Activated CD4-positive, alpha-beta T cell treated with anti-CD3 and anti-CD28 coated beads, Interleukin-2, amount 50 U/mL, for 4 hours (primary cell): Measurements from ENCODE around the gene FRMD6.

Source experiments
- DNase-seq, 2 experiments: peaks; one replicate each; pipeline ENCODE4 v3.0.0-alpha.2; 2020

Gene FRMD6

DNA sequence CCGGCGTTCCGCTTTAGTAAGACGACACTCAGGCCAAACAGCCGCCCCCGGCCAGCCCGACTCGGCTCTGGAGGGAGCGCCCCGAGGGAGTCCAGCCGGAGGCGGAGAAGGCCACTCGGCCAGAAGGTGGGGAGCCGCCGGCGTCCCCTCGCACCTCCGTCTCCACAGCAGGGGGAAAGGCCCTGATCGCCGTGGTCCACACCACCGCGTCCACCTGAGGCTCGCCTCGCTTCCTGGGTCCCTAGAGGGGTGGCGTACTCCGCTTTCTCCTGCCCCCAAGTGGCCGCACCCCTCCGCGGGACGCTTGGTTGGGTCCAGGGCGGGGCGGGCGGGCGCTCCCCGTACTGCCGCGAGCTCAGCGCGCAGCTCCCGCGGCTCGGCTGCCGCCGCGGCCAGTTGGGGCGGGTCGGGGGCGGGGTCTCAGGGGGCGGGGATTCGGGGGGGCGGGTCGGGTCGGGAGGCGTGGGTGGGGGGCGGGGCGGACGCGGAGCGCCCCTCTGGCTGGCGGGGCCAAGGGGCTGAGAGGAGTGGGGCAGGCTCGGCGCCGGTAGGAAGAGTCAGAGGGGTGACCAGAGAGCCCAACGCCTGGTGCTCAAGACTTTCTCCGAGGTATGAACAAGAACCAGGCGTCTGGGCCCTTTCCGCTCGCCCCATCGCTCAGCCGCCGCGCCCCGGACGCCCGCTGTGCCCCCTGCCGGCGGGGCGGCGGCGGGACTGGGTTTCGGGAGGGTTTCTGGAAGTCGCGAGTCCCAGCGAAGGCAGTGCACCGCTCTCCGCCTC is at the start of gene FRMD6:
Gene FRMD6 (plus strand): TSS at position 523 of the 780 bp plus-strand sequence. CDS start 37,927 bp downstream, outside the sequence.
- DNase-seq = peak; percentile 66 to 67

DNA sequence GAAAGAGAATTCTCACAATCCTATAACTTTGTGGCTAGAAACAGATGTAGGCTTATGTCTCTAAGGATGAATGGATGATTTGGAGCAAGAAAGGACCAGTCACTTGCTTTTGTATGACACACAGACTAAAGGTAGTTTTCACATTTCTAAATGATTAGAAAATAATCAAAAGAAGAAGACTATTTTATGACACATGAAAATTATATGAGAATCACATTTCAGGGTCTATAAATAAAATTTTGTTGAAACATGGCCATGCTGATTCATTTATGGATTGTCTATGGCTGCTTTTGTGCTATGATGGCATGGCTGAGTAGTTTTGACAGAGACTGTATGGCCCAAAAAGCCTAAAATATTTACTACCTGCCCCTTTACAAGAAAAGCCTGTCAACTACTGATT is 49.4 kb upstream of the FRMD6 start:
- DNase-seq = no peak

DNA sequence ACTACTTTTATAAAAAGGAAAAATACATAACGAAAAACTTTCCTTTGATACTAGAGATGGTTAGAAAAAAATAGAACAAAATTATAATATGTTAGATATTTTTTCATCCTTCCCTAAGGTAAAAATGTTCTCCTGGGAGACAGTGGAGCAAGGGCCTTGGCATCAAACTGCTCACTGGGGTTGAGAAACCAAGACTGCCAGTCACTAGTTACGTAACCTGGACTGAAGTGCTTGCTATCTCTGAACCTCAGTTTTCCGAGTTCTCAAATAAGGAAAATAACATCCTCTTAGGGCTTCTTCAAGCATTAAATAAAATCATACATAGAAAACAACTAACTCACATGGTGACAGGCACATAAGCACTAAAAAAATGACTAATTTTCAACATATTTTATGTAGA is 48.2 kb upstream of the FRMD6 start:
- no peak for DNase-seq

DNA sequence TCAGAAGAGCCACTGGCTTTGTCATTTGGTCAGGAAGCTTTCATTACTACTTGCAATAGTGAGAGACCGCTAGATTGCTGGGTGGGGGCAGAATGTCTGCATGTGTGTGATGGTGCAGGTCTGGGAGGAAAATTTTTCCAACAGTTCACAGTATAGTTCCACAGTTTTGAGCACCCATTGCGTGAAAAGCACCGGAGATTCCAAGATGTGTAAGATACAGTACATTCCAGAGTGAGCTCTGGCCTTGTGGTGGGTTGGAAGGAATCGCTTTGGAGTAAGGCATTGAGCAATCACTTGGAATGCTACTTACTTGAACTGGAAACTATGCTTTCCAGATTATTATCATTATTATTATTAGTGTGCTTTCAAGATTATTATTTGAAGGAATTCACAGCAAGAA is 47.6 kb upstream of the FRMD6 start:
- DNase-seq = no peak

DNA sequence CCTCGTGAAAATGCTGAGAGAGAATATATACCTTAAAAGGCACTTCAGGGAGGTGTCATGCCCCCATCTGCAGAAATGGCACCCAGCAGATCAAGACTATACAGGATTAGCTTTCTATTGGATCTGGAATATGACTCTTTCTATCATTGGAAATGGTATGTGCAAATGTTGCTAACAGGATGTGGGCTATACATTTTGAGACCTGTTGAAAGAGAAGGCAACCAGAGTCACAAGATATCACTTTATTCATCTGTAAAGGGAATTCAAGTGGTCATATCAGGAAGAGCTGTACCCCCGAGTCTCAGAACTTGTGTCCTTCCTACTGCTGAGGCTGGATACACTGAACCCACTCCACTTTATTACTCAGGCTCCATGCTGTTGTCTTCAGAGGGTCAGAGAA is 46.1 kb upstream of the FRMD6 start:
- no peak for DNase-seq

DNA sequence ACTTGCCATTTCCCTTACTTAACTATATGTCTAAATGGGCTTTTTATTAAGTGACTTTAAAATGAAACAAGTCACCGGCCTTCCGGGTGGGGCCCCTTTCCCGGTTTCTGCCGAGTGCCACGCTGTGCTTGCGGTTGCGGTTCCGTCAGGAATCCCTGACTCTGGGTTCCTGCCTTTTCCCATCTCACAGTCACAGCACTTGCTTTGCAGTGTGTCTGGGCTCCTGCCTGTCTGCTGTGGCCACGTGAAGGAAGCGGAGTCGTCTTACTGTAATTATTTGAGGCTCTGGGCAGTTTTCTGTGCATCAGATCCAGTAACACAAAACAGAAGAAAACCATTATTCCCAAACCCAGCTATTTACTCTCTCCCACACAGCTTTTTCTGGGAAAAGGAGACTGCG is 44.0 kb upstream of the FRMD6 start:
- DNase-seq = no peak

DNA sequence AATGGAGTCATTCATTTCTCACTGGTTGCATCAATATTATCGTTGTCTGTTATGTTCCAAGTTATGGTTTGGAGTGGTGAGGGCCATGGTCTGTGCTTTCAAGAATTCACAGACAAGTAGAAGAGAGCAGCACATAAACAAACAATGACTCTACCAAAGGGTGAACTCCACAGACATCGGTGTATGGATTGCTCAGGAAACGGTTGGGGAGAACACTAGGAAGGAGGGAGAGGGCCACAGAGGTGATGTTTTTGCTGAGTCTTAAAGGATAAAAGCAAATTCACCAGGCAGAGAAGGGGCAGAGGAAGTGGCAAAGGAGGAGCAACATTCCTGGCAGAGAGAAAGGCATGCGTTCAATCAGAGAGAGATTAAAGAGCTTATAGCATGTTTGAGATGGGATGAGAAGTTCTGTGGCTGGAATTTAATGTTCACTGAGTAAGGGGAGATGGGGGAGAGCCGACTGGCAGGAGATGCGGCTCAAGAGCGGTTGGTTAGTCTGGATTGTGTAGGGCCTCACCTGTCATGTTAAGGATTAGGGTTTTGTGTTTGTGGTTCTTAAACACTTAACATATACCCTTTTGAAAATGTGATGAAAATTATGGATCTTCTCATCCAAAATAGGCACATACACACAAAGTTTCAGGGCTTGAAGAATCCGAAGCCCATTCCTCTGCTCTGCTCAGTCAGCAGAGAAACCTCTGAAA is 42.3 kb upstream of the FRMD6 start:
- DNase-seq = no peak

DNA sequence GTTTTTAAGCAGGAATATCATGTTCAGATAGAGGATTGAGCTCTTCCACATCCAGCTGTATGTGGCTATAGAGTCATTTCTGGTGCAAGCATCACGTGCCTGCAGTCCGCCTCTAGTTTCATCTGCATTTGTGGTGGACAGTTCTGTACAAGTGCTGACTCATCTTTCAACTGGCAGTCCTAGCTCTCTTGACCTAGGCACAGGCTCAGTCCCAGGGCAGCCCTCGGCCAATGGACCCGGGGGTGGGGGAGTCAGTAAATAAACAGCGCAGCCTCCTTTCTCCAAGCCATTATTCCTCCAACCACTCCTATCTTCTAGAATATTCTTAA is 41.8 kb upstream of the FRMD6 start:
- no peak for DNase-seq

DNA sequence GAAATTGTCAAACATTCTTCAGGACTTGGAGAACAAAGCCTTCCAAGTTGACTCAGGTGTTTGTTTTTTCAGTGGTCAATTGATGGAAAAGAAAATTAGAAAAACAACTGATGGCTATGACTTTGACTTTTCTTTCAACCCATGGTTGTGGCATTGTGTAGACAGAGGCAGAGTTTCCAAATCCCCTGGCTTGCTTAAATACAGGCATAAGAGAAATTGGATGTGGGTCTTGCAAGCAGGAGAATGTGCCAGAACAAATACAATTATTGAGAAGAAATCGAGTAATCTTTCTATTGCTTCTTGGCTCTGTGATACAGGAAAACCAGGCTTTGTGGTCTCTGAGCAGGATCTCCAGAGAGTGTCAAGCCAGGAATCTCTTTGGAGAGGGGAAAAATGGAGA is 40.9 kb upstream of the FRMD6 start:
- no peak for DNase-seq

DNA sequence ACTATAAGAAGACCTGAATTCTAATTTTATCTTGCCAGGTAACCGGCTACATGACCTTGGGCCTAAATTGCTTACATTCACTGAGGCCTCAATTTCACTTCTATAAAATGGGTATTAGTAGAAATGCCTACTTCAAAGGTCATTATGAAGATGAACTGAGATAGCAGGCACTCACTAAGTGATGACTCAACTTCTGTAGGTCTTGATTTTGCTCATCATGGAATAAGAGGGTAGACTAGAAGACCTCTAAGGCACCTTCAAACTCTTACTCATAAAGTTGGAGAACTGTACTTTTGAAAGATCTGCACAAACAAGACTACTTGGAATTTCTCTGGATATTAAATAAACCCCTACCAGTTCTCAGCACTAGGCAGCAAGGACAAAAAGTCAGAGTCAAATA is 39.3 kb upstream of the FRMD6 start:
- DNase-seq = no peak

DNA sequence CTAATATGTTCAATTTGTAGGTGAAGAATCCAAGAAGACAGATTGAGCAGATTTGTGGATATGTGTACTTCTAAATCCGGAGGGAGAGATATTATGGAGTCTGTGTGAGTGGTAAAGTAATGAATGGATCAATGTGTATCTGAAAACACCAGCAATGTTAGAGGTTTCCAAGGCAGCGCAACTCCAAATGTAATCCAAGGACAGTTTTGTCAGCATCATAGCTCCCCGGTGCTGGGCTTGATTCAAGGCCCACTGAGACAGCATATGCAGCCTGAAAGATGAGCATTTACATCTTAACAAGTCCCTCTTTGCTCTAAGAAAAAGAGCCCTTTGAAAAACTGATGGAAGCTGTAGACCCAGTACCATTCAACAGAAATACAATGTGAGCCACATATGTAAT is 38.3 kb upstream of the FRMD6 start:
- DNase-seq = no peak

DNA sequence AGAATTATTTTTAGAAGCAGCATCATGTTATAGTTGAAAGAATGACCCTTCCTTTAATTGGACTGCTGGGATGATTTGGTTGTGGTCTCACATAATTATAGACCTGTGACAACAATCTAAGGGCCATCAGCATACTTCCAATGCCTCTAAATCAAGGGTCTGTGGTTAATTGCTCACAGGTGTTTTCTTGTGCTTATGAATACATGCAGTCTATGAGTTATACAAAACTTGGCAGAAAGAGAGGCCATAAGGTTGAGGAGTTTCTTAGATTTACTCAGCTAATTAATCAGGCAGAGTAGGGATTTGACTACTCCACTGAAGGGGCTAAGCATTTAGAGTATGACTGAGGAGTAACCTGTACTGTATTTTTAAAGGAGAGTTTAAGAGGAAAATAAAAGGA is 37.0 kb upstream of the FRMD6 start:
- no peak for DNase-seq

DNA sequence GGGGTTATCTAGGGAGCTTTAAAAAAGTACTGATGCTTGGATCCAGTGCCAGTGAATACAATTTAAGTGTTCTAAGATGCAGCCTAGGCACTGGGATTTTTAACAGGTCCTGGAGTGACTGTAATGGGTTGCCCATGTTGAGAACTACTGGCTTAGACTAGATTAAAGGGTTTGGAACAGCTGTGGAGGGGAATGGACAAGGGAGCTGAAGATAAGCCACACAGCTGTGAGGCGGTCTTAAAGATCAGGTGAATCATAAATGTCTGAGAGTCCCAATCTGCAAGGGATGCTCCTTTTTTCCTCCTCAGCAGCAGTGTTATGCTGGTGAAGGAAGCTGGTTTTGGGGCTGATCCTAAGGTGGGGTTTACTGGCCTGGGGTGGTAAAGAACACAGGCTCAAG is 35.5 kb upstream of the FRMD6 start:
- DNase-seq = no peak

DNA sequence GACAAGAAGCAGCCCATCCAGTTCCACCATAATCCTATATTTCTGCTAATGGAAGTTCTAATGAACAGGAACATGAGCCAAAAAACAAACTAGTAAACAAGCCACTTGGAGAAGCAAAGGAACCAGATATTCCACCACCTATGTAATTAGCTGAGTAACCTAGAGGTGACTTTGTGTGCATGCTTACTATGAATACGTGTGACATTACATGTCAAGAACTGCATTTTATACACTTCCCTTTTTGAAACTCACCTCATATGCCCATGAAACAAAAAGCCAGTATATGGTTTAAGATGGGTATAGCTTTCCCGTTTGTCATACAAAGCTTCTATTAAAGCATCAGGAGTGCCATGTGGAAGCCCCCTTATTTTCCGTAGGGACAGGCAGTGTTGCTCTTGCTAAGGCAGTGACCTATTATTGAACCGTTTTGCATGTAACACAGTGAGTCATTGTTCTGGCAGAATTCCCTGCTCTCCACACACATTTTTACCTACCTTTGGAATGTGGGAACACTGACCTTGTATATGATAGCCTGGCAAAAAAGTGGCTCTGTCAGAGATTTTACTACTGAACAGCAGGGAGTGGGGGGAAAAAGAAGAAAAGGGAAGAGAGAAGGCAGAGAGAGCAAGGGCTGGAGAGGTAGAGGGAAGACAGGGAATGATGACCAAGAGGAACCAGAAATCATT is 34.8 kb upstream of the FRMD6 start:
- DNase-seq = no peak

DNA sequence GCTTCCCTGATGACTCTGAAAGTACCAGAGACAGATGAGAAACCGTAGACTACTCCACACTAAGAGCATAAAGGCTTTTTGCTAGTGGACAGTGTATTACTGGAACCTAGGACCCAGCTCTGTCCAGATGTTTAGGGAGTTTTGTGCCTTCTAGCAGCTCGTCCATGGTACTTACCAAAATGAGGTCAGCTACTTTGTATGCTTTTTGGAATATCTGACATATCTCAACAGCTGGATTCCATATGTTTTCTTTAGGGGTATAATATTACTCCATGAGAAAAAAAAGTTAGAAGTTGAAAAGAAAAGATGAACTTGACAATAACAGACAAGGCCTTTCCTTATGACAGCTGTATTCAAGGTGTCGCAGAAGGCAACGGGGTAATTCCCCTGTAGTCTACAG is 32.1 kb upstream of the FRMD6 start:
- no peak for DNase-seq

DNA sequence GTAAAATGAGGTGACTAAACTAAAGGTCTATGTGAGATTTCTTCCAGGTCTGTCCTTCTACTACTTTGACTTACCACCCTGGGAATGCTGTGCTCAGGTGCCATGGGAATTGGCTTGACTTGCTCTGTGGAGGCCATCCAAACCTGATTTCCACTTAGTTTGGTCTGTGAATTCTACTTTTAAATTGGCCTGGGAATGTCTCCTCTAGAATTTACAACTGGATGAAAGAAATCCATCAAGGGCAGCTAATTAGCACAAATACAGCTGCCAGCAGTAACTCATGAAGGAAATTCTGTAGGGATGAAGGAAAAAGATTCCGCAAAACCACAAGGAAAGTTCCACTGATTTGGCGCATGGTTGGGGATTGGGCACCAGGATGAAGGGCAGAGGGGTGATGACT is 31.7 kb upstream of the FRMD6 start:
- DNase-seq = no peak

DNA sequence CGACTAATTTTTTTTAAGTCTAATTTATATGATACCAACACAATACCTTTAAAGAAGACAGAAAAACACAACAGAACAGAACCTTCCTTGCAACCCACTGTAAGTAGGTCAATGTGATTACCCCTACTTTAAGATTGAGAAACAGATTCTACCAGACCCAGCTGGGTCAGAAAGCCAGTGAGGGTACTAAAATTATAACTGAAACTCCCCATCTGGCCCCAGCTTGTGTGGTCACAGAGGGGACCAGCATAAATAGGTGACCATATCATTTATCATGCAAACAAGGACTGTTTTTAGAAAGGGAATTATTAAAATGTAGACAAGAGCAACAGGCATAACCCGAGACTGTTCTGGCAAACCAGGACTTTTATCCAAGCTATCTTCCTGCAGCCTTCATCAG is 30.1 kb upstream of the FRMD6 start:
- DNase-seq = no peak

DNA sequence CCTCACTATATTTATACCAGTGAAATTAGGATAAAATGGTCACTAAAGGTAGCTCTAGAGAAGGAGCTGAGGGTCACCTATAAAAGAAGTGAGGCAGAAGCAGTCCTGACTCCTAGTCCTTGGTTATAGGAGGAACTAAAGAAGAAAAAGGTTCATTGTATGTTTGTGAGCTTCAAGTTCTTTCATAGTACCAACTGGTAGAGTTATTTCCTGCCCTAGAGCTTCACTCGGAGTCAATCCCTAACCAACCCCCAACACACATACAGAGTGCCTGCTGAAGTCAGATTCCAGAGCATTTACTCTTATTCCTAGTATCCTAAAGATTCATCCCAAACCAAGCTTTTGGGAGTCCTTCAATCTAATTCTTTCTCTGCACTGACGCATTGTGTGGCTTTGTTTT is 29.3 kb upstream of the FRMD6 start:
- no peak for DNase-seq

DNA sequence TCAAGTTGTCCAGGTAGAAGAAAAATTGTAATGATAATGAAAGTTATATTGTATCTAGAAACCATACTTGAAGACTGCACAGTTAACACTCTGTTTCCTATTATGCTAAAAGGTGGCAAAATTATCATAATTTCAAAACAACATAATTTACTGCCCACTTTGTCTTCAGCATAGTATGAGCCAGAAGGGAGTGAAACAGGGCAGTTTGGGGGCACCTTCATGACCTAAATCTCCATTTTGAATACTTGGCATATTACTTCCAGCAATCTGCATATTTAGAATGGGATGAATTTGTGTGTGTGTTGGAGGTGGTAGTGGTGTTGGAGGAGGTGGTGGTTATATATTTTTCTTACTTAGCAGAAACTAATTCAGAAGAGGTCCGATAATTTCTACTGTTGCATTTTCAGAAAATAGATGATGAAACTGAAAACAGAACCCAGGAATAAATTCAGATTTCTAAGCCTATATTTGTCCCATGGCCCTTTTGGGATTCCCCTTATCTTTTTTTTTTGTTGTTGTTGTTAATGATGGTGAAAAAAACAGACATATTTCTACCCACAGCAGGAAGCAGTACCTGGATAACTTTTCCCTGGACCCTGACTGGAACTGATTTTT is 26.6 kb upstream of the FRMD6 start:
- DNase-seq = no peak

DNA sequence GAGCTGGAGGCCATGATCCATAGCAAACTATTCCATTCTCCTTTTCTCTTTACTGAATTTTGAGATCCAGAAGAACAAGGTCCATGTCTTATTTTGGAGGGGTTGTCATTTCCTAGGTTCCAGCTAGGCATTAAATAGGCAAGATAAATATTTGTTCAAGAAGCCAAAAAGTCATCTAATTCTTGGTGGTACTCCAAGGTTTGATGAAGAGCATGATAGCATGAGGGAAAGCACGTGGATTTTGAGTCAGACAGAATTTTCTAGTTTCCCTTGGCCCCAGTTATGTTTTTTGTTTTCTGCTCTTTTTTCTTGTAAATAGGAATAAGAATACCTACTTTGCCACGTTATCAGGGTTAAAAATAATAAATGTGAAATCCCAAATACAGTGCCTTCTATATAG is 25.5 kb upstream of the FRMD6 start:
- DNase-seq = no peak

DNA sequence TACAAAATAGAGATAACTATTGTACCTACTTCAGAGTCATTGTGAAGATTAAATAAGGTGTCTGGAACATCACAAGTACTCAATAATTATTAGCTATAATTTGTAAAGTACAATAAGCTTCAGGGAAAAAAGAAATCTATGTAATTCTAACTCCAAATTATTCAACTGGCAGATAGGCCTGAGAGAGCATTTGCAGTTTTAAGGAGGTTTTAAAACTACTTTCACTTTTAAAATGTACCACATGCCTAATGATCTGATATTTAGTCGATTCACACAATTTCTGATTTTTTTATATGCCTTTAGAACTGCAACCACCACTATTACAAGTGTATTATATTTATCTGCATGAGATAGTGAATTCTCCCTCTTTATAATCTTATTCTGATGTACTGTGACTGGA is 24.9 kb upstream of the FRMD6 start:
- no peak for DNase-seq

DNA sequence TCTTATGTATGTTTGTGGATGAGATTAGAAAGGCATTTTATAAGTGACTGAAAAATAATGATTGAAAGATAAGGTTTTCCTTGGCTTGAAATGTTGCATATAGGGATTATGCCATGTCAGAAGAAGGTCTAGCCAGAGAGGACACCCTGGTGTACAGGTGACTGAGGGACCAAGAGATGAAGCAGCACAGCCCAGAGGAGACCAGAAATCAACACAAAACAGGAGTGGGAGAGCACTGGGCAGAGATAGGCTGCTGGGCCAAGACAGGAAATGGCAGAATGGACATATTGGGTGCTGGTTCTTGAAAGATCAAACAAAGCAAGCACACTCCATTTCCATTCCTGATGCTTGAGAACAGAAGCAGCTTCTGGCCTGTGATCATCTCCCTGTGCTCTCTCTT is 24.4 kb upstream of the FRMD6 start:
- no peak for DNase-seq

DNA sequence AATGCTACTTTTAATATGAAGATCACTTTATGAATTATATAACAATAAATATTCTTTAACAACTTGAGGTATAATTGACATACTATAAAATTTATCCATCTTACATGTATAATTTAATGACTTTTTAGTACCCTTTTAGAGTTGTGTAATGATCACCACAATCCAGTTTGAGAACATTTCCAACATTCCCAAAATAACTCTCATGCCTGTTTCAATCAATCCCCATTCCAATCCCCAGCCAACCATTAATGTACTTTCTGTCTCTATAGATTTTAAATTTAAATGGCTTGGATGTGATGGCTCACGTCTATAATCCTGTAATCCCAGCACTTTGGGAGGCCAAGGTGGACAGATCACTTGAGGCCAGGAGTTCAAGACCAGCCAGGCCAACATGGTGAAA is 23.5 kb upstream of the FRMD6 start:
- no peak for DNase-seq

DNA sequence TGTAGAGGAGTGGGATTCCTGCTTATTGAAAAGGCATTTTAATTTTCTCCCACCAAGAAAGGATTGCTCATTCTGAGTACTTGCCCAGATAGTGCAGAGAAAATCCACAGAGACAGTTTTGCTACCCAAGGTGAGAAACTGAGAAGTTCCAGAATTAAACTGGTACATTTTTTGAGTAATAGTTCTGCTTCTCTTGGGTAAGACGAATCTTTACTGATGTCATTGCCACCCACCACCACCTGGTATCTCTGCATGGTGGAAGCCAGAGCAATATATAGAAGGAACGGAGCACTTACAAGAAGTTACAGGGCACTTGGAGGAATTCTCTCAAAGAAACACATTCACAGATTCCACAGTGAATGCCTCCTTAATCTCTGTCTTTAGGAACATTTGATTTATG is 20.7 kb upstream of the FRMD6 start:
- DNase-seq = no peak
